HAP-1 (cell line): ENCODE data around the gene SCG5.

Source experiments
- DNase-seq, 2 experiments: peaks; one replicate each; pipeline ENCODE4 v3.0.0-alpha.2; 2016 to 2020; ENCODE audit warnings: low spot score in 2 of 2
- H3K27me3 ChIP-seq: fragments of 250-450 bp; sonication (Bioruptor Pico); 2 replicates; pipeline ENCODE4 v1.5.1; 2020; ENCODE audit warnings: low read depth, mild to moderate bottlenecking, moderate library complexity
- H3K36me3 ChIP-seq: fragments of 250-450 bp; sonication (Bioruptor Pico); replicated peaks from 2 replicates; pipeline ENCODE4 v1.5.1; 2020; ENCODE audit warnings: mild to moderate bottlenecking
- H3K4me1 ChIP-seq: fragments of 250-450 bp; sonication (Bioruptor Pico); 2 replicates; pipeline ENCODE4 v1.5.1; 2020; ENCODE audit warnings: mild to moderate bottlenecking
- H3K4me3 ChIP-seq: fragments of 250-450 bp; sonication (Bioruptor Pico); 2 replicates; pipeline ENCODE4 v1.5.1; 2020; ENCODE audit warnings: mild to moderate bottlenecking, moderate library complexity
- H3K9me3 ChIP-seq: fragments of 250-450 bp; sonication (Bioruptor Pico); 2 replicates; pipeline ENCODE4 v1.5.1; 2020; ENCODE audit warnings: mild to moderate bottlenecking, moderate library complexity
- in situ Hi-C: fragments of 300-500 bp; cut with MboI; formaldehyde crosslinking; loops from 3 replicates; pipeline ENCODE4 v1.14.3; 2020; ENCODE audit warnings: low sequenced_read_pairs, inconsistent platforms, mixed read lengths

SCG5 gene

GRCh38 chr15:32670623-32671022 lies 29.1 kb downstream of the SCG5 start:
- H3K4me3 ChIP-seq = no peak overlapping the region
- no peaks in the 10 kb centered on the region for H3K27me3 ChIP-seq
- H3K4me1 ChIP-seq = no peaks in the 10 kb centered on the region
- no peak for DNase-seq
- no peaks in the 10 kb centered on the region for H3K36me3 ChIP-seq
- in situ Hi-C loops = loop anchor here (25.0 kb wide), 1 partner anchor 467 kb away; no protein-coding TSS in a partner anchor
- H3K9me3 ChIP-seq = no peaks in the 10 kb centered on the region

GRCh38 chr15:32671339-32672325 lies 30.1 kb downstream of the SCG5 start:
- no peaks in the 10 kb centered on the region for H3K9me3 ChIP-seq
- in situ Hi-C loops = loop anchor here (25.0 kb wide), 1 partner anchor 466 kb away; no protein-coding TSS in a partner anchor
- H3K36me3 ChIP-seq = no peaks in the 10 kb centered on the region
- no peaks in the 10 kb centered on the region for H3K4me1 ChIP-seq
- H3K4me3 ChIP-seq = no peak overlapping the region
- no peak for DNase-seq
- H3K27me3 ChIP-seq = no peaks in the 10 kb centered on the region

GRCh38 chr15:32674681-32675080 lies 33.2 kb downstream of the SCG5 start:
- Histone ChIP-seq H3K27me3 (no peaks in the 10 kb centered on the region), H3K4me3 (no peak overlapping the region), H3K36me3 (no peaks in the 10 kb centered on the region), H3K4me1 (no peaks in the 10 kb centered on the region), H3K9me3 (no peaks in the 10 kb centered on the region)
- in situ Hi-C loops = loop anchor here (25.0 kb wide), 1 partner anchor 463 kb away; no protein-coding TSS in a partner anchor
- DNase-seq = no peak

- H3K4me1 ChIP-seq = no peaks in the 10 kb centered on the region
- H3K4me3 ChIP-seq = no peak overlapping the region
- no peaks in the 10 kb centered on the region for H3K27me3 ChIP-seq
- in situ Hi-C loops = no loop called here
- H3K36me3 ChIP-seq = no peaks in the 10 kb centered on the region
- no peak for DNase-seq
- H3K9me3 ChIP-seq = no peaks in the 10 kb centered on the region
Observed at GRCh38 chr15:32675466-32675865, 34.0 kb downstream of the SCG5 start.

GRCh38 chr15:32676169-32676568 lies 34.7 kb downstream of the SCG5 start:
- Histone ChIP-seq H3K36me3 (no peaks in the 10 kb centered on the region), H3K4me3 (no peak overlapping the region), H3K27me3 (no peaks in the 10 kb centered on the region), H3K4me1 (no peaks in the 10 kb centered on the region), H3K9me3 (no peaks in the 10 kb centered on the region)
- DNase-seq = no peak
- in situ Hi-C loops = no loop called here

- no peak overlapping the region for H3K4me3 ChIP-seq
- no peaks in the 10 kb centered on the region for H3K4me1 ChIP-seq
- in situ Hi-C loops = no loop called here
- H3K9me3 ChIP-seq = no peaks in the 10 kb centered on the region
- no peak for DNase-seq
- no peaks in the 10 kb centered on the region for H3K36me3 ChIP-seq
- no peaks in the 10 kb centered on the region for H3K27me3 ChIP-seq
Observed at GRCh38 chr15:32677238-32677750, 35.8 kb downstream of the SCG5 start.

- DNase-seq = no peak
- Histone ChIP-seq H3K36me3 (no peaks in the 10 kb centered on the region), H3K4me3 (no peak overlapping the region), H3K9me3 (no peaks in the 10 kb centered on the region), H3K4me1 (no peaks in the 10 kb centered on the region), H3K27me3 (no peaks in the 10 kb centered on the region)
- in situ Hi-C loops = no loop called here
Observed at GRCh38 chr15:32679298-32679690, 37.8 kb downstream of the SCG5 start.

GRCh38 chr15:32682569-32682968 lies 41.1 kb downstream of the SCG5 start:
- Histone ChIP-seq H3K27me3 (no peaks in the 10 kb centered on the region), H3K4me3 (no peak overlapping the region), H3K36me3 (no peaks in the 10 kb centered on the region), H3K9me3 (no peaks in the 10 kb centered on the region), H3K4me1 (no peaks in the 10 kb centered on the region)
- DNase-seq = no peak
- in situ Hi-C loops = no loop called here

GRCh38 chr15:32682977-32683630 lies 41.6 kb downstream of the SCG5 start:
- Histone ChIP-seq H3K4me1 (no peaks in the 10 kb centered on the region), H3K36me3 (no peaks in the 10 kb centered on the region), H3K9me3 (no peaks in the 10 kb centered on the region), H3K4me3 (no peak overlapping the region), H3K27me3 (no peaks in the 10 kb centered on the region)
- no peak for DNase-seq
- in situ Hi-C loops = no loop called here

GRCh38 chr15:32683906-32684584 lies 42.5 kb downstream of the SCG5 start:
- Histone ChIP-seq H3K4me3 (no peak overlapping the region), H3K9me3 (no peaks in the 10 kb centered on the region), H3K4me1 (no peaks in the 10 kb centered on the region), H3K27me3 (no peaks in the 10 kb centered on the region), H3K36me3 (no peaks in the 10 kb centered on the region)
- in situ Hi-C loops = no loop called here
- DNase-seq = no peak

- H3K4me3 ChIP-seq = no peak overlapping the region
- DNase-seq = no peak
- no peaks in the 10 kb centered on the region for H3K9me3 ChIP-seq
- H3K4me1 ChIP-seq = no peaks in the 10 kb centered on the region
- in situ Hi-C loops = no loop called here
- H3K36me3 ChIP-seq = no peaks in the 10 kb centered on the region
- H3K27me3 ChIP-seq = no peaks in the 10 kb centered on the region
Observed at GRCh38 chr15:32685576-32685975, 44.1 kb downstream of the SCG5 start.

GRCh38 chr15:32687556-32687955 lies 46.0 kb downstream of the SCG5 start:
- in situ Hi-C loops = no loop called here
- no peaks in the 10 kb centered on the region for H3K36me3 ChIP-seq
- DNase-seq = no peak
- H3K4me1 ChIP-seq = no peaks in the 10 kb centered on the region
- H3K27me3 ChIP-seq = peaks cover 2% of the 10 kb centered on the region; the same call in 1 of the 2 replicates
- no peaks in the 10 kb centered on the region for H3K9me3 ChIP-seq
- H3K4me3 ChIP-seq = no peak overlapping the region

GRCh38 chr15:32688151-32688639 lies 46.7 kb downstream of the SCG5 start:
- H3K36me3 ChIP-seq = no peaks in the 10 kb centered on the region

More at GRCh38 chr15:32688151-32688639, 46.7 kb downstream of the SCG5 start:
- Histone ChIP-seq H3K27me3 (peaks cover 2% of the 10 kb centered on the region; the same call in 1 of the 2 replicates), H3K4me1 (no peaks in the 10 kb centered on the region), H3K9me3 (no peaks in the 10 kb centered on the region), H3K4me3 (no peak overlapping the region)
- no peak for DNase-seq
- in situ Hi-C loops = no loop called here
